Heart left ventricle (tissue), 13 donors: ENCODE results near the gene HNRNPL.

Source experiments
- POLR2A ChIP-seq, 2 donors: fragments of 450-650 bp; IDR thresholded peaks; one replicate each; pipeline ENCODE4 v1.6.1; 2017; ENCODE audit warnings: antibody characterized with exemption in 2 of 2, mild to moderate bottlenecking in 2 of 2, moderate library complexity in 2 of 2
- TF ChIP-seq, protein P1 (sequence below), 12 donors: fragments of 200-600 bp; sonication (generic) in 4 of 12; IDR thresholded peaks; one replicate each; pipeline versions ENCODE4 v1.5.0 to v1.8.0; 2018 to 2022; ENCODE audit warnings: antibody characterized with exemption in 12 of 12, mild to moderate bottlenecking in 5 of 12
- donor health status: ischemic (EF 13 %, LVEDD 7.1; RV severe dilation, severe dysfunction).
- donor health status: DM: no; HTN: yes; CAD: no.
- donor health status: DM: no; HTN: no; CAD: no.
- donor health status: ischemic (EF 25% LVEDD 6.9; RV normal size, moderate dysfunction).
- donor health status: ischemic (EF 25% LVEDD 5.7; RV mildly dilated, moderate dysfunction).
- donor health status: ischemic (EF 35%, LVEDD 5.7; RV mildly dilated, moderate dysfunction).
- donor health status: nonischemic (EF 11% LVEDD 7.7; RV severe dilation, severe dysfunction).
- donor health status: DM: yes; HTN: yes; CAD: no.
- donor health status: PGD.
- donor health status: ischemic (EF 29% LVEDD 5.4; RV normal size, mild dysfunction).
- donor health status: nonischemic (EF 23%, LVEDD 6.1; RV moderate dilation, normal function).

DNA sequence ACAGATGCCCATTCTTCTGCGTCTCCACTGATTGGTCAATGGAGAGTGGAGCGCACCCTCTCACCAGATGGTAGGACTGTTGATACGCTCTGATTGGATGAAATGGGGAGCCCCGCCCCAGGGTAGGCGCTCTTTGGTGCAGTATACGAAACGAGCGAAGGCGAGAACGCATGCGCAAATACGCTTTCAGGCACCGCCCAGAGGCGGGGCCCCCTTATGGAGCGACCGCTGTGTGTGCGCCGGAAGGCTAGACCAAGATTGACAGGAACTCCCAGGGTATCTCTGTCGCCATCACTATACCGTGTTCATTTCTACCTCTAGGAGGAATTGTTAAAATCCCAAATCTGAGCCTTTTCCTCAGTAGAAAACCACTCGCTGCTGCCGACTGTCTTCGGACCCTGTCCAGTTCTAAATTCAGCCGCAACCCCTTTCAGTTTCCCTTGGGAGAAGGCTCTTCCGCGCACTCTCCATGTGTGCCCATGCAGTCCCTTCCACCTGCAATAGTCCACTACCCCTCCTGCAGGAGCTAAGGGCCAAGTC is 720 bp upstream of the HNRNPL start:
- TF ChIP-seq, protein P1, sequence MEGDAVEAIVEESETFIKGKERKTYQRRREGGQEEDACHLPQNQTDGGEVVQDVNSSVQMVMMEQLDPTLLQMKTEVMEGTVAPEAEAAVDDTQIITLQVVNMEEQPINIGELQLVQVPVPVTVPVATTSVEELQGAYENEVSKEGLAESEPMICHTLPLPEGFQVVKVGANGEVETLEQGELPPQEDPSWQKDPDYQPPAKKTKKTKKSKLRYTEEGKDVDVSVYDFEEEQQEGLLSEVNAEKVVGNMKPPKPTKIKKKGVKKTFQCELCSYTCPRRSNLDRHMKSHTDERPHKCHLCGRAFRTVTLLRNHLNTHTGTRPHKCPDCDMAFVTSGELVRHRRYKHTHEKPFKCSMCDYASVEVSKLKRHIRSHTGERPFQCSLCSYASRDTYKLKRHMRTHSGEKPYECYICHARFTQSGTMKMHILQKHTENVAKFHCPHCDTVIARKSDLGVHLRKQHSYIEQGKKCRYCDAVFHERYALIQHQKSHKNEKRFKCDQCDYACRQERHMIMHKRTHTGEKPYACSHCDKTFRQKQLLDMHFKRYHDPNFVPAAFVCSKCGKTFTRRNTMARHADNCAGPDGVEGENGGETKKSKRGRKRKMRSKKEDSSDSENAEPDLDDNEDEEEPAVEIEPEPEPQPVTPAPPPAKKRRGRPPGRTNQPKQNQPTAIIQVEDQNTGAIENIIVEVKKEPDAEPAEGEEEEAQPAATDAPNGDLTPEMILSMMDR (IDR thresholded peaks at IDR 0.05) = peak in 3 of 12 donors; percentile 8 to 23 (median 20)
- TF ChIP-seq POLR2A (IDR thresholded peaks at IDR 0.05) = peak; percentile 19 to 84
